HepG2 (cell line): ENCODE results near the gene HNF1B. TPM values are rescaled to one million over a fixed set of nuclear protein-coding genes. Genes with fewer than 3 reads are reported as not detected.

ENCODE experiments used
- AGO2 ChIP-seq: fragments of 200-400 bp; formaldehyde crosslinking; optimal IDR thresholded peaks from 2 replicates; pipeline ENCODE3; 2017; ENCODE audit warnings: mild to moderate bottlenecking, low read depth, low read length, moderate library complexity
- ARID4A ChIP-seq: sonication (generic); formaldehyde crosslinking; IDR thresholded peaks from 2 replicates; pipeline ENCODE4 v1.5.0; 2020; ENCODE audit warnings: mild to moderate bottlenecking, missing genetic modification reagents, borderline replicate concordance
- BCL6 ChIP-seq: IDR thresholded peaks from 2 replicates; pipeline ENCODE4 v1.6.1; 2016; ENCODE audit warnings: missing genetic modification reagents, missing compliant biosample characterization
- GATA4 ChIP-seq: sonication (generic); IDR thresholded peaks from 2 replicates; pipeline ENCODE4 v1.6.1; 2016; ENCODE audit warnings: antibody characterized with exemption, low read depth, borderline replicate concordance
- MAZ ChIP-seq, 2 experiments: sonication (generic) in 1 of 2; formaldehyde crosslinking in 1 of 2; IDR thresholded peaks; 2 replicates each; pipeline versions ENCODE4 v1.5.0 to v1.6.1; 2012 to 2020; ENCODE audit warnings: low read depth in 2 of 2, mild to moderate bottlenecking in 2 of 2, borderline replicate concordance in 1 of 2, improper control_type of control experiment in 1 of 2, low read length in 1 of 2, missing genetic modification reagents in 1 of 2, moderate library complexity in 1 of 2
- NFKB2 ChIP-seq: sonication (generic); formaldehyde crosslinking; IDR thresholded peaks from 2 replicates; pipeline ENCODE4 v1.4.0; 2020; ENCODE audit warnings: missing genetic modification reagents, borderline replicate concordance
- SOX13 ChIP-seq, 3 experiments: fragments of 450-650 bp in 1 of 3; sonication (generic) in 1 of 3; formaldehyde crosslinking in 1 of 3; IDR thresholded peaks in 2 of 3; conservative IDR thresholded peaks in 1 of 3; 2 replicates each; pipeline versions ENCODE4 v1.5.0 to v1.6.1; 2016 to 2020; ENCODE audit warnings: antibody characterized with exemption in 1 of 3, mild to moderate bottlenecking in 1 of 3, missing compliant biosample characterization in 1 of 3, missing genetic modification reagents in 1 of 3, moderate library complexity in 1 of 3
- TRIM22 ChIP-seq: fragments of 450-650 bp; IDR thresholded peaks from 2 replicates; pipeline ENCODE4 v1.6.1; 2017
- ZC3H13 ChIP-seq: sonication (generic); formaldehyde crosslinking; IDR thresholded peaks from 2 replicates; pipeline ENCODE4 v1.8.1; 2023; ENCODE audit warnings: mild to moderate bottlenecking, missing genetic modification reagents, moderate library complexity
- ZNF282 ChIP-seq: fragments of 450-650 bp; IDR thresholded peaks from 2 replicates; pipeline ENCODE4 v1.6.1; 2018; ENCODE audit not compliant: partially characterized antibody
- ZNF329 ChIP-seq: sonication (generic); formaldehyde crosslinking; IDR thresholded peaks from 2 replicates; pipeline ENCODE4 v1.9.0; 2021; ENCODE audit warnings: low read depth, mild to moderate bottlenecking, missing genetic modification reagents
- polyA plus RNA-seq, 8 experiments: library from polyadenylated mRNA; depleted of rRNA in 3 of 8; stranded (reverse) in 7 of 8; unstranded in 1 of 8; fragments of >200 nt; fragmentation: Illumina TruSeq in 4 of 8; extraction: Trizol in 4 of 8; gene quantifications; 2 replicates each; pipeline versions ENCODE4 v1.2.1 to v1.2.3, GENCODE V29; 2011 to 2016; ENCODE audit warnings: low read depth in 4 of 8, missing spikeins in 1 of 8, mixed read lengths in 1 of 8; ENCODE audit not compliant: insufficient read depth in 1 of 8
- total RNA-seq, 5 experiments: library from RNA; depleted of rRNA; stranded (reverse); fragments of >200 nt; fragmentation: Illumina TruSeq; extraction: Trizol; gene quantifications; 2 replicates each; pipeline ENCODE4 v1.2.3, GENCODE V29; 2016; ENCODE audit warnings: low read depth in 1 of 5
- TF ChIP-seq, protein P1 (sequence below): sonication (generic); formaldehyde crosslinking; IDR thresholded peaks from 2 replicates; pipeline ENCODE4 v1.4.0; 2020; ENCODE audit warnings: missing genetic modification reagents, borderline replicate concordance
- TF ChIP-seq, protein P2 (sequence below): sonication (generic); formaldehyde crosslinking; IDR thresholded peaks from 2 replicates; pipeline ENCODE4 v1.5.0; 2020; ENCODE audit warnings: missing genetic modification reagents

HNF1B gene
- total and polyA plus RNA-seq, 2 of the 13 experiments (the other 11 are each of a cell fraction or from before 2014, with no cell fraction given) = 1.9 to 5.3 TPM

GRCh38 chr17:37743875-37744632 lies 805 bp downstream of the HNF1B start (continued):
- TF ChIP-seq, protein P1, sequence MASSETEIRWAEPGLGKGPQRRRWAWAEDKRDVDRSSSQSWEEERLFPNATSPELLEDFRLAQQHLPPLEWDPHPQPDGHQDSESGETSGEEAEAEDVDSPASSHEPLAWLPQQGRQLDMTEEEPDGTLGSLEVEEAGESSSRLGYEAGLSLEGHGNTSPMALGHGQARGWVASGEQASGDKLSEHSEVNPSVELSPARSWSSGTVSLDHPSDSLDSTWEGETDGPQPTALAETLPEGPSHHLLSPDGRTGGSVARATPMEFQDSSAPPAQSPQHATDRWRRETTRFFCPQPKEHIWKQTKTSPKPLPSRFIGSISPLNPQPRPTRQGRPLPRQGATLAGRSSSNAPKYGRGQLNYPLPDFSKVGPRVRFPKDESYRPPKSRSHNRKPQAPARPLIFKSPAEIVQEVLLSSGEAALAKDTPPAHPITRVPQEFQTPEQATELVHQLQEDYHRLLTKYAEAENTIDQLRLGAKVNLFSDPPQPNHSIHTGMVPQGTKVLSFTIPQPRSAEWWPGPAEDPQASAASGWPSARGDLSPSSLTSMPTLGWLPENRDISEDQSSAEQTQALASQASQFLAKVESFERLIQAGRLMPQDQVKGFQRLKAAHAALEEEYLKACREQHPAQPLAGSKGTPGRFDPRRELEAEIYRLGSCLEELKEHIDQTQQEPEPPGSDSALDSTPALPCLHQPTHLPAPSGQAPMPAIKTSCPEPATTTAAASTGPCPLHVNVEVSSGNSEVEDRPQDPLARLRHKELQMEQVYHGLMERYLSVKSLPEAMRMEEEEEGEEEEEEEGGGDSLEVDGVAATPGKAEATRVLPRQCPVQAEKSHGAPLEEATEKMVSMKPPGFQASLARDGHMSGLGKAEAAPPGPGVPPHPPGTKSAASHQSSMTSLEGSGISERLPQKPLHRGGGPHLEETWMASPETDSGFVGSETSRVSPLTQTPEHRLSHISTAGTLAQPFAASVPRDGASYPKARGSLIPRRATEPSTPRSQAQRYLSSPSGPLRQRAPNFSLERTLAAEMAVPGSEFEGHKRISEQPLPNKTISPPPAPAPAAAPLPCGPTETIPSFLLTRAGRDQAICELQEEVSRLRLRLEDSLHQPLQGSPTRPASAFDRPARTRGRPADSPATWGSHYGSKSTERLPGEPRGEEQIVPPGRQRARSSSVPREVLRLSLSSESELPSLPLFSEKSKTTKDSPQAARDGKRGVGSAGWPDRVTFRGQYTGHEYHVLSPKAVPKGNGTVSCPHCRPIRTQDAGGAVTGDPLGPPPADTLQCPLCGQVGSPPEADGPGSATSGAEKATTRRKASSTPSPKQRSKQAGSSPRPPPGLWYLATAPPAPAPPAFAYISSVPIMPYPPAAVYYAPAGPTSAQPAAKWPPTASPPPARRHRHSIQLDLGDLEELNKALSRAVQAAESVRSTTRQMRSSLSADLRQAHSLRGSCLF (CRISPR knock-in tag) = 0 out of 2 replicates have a peak, but pooled peaks have one; percentile 20
- TF ChIP-seq ZNF329 = no peak
- TF ChIP-seq, protein P2, sequence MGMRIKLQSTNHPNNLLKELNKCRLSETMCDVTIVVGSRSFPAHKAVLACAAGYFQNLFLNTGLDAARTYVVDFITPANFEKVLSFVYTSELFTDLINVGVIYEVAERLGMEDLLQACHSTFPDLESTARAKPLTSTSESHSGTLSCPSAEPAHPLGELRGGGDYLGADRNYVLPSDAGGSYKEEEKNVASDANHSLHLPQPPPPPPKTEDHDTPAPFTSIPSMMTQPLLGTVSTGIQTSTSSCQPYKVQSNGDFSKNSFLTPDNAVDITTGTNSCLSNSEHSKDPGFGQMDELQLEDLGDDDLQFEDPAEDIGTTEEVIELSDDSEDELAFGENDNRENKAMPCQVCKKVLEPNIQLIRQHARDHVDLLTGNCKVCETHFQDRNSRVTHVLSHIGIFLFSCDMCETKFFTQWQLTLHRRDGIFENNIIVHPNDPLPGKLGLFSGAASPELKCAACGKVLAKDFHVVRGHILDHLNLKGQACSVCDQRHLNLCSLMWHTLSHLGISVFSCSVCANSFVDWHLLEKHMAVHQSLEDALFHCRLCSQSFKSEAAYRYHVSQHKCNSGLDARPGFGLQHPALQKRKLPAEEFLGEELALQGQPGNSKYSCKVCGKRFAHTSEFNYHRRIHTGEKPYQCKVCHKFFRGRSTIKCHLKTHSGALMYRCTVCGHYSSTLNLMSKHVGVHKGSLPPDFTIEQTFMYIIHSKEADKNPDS (CRISPR knock-in tag) = 0 out of 2 replicates have a peak, but pooled peaks have one; percentile 62
- TF ChIP-seq MAZ (IDR thresholded peaks at IDR 0.05; ENCODE audit: borderline replicate concordance, low read depth, low read length) = no peak
- TF ChIP-seq MAZ (CRISPR knock-in tag; IDR thresholded peaks at IDR 0.05; ENCODE audit: low read depth) = peak; percentile 50
- TF ChIP-seq GATA4 = no peak
- no peak for TF ChIP-seq SOX13 (IDR thresholded peaks at IDR 0.05)
- no peak for TF ChIP-seq SOX13 (CRISPR knock-in tag; conservative IDR thresholded peaks at IDR 0.05 in 1 of 2, IDR thresholded peaks at IDR 0.05 in 1 of 2)
- peak; percentile 48; the same call in 1 of the 2 replicates for TF ChIP-seq NFKB2
- no peak for TF ChIP-seq ZNF282
- TF ChIP-seq ARID4A = no peak; the same call in none of the 2 replicates
- TF ChIP-seq BCL6 (CRISPR knock-in tag) = no peak
- TF ChIP-seq ZC3H13 = no peak; the same call in 1 of the 2 replicates
- TF ChIP-seq AGO2 = peak; percentile 67
- TF ChIP-seq TRIM22 = no peak
